Karpas-422 (cell line): ENCODE data around the gene RTF2. TPM values are rescaled to one million over a fixed set of nuclear protein-coding genes. Genes with fewer than 3 reads are reported as not detected.
A peak's percentile ranks its signal among the peaks of the same experiment; 100 is the strongest.

Experiments
- DNase-seq: peaks from one replicate; pipeline ENCODE4 v3.0.0-alpha.2; 2015
- H2AFZ ChIP-seq: fragments of 200-600 bp; sonication (generic); 2 replicates; pipeline ENCODE4 v1.6.1; 2014; ENCODE audit warnings: antibody characterized with exemption, low read length, mixed read lengths
- H3K27ac ChIP-seq: fragments of 200-600 bp; sonication (generic); 2 replicates; pipeline ENCODE4 v1.5.1; 2014; ENCODE audit warnings: mild to moderate bottlenecking, low read length, moderate library complexity
- H3K27me3 ChIP-seq: fragments of 200-600 bp; sonication (generic); 2 replicates; pipeline ENCODE4 v1.6.1; 2014; ENCODE audit warnings: low read length, mixed read lengths
- H3K36me3 ChIP-seq: fragments of 200-600 bp; sonication (generic); 2 replicates; pipeline ENCODE4 v1.6.1; 2014; ENCODE audit warnings: low read length, mixed read lengths; ENCODE audit not compliant: insufficient read depth
- H3K4me1 ChIP-seq: fragments of 200-600 bp; sonication (generic); 2 replicates; pipeline ENCODE4 v1.6.1; 2014; ENCODE audit warnings: mild to moderate bottlenecking, low read length, mixed read lengths
- H3K4me2 ChIP-seq: fragments of 200-600 bp; sonication (generic); 2 replicates; pipeline ENCODE4 v1.6.1; 2014; ENCODE audit warnings: low read length, low read depth, mild to moderate bottlenecking; ENCODE audit not compliant: poor library complexity, severe bottlenecking
- H3K4me3 ChIP-seq: fragments of 200-600 bp; sonication (generic); 2 replicates; pipeline ENCODE4 v1.5.1; 2014; ENCODE audit warnings: mild to moderate bottlenecking, antibody characterized with exemption, low read length, mixed read lengths
- H3K79me2 ChIP-seq: fragments of 200-600 bp; sonication (generic); 2 replicates; pipeline ENCODE4 v1.6.1; 2014; ENCODE audit warnings: mild to moderate bottlenecking, low read length, mixed read lengths
- H3K9ac ChIP-seq: fragments of 200-600 bp; sonication (generic); 2 replicates; pipeline ENCODE4 v1.6.0; 2014; ENCODE audit warnings: low read length
- H3K9me2 ChIP-seq: fragments of 200-600 bp; sonication (generic), shearing (Covaris generic); replicated peaks from 2 replicates; pipeline ENCODE4 v1.6.0; 2014; ENCODE audit warnings: mild to moderate bottlenecking, low read length, moderate library complexity; ENCODE audit not compliant: insufficient read depth
- H3K9me3 ChIP-seq: fragments of 300-700, 200-600 bp; sonication (generic); 2 replicates; pipeline ENCODE4 v1.6.1; 2014; ENCODE audit warnings: low read length, mixed read lengths
- H4K20me1 ChIP-seq: fragments of 200-600 bp; sonication (generic); 2 replicates; pipeline ENCODE4 v1.6.1; 2014; ENCODE audit warnings: mild to moderate bottlenecking, antibody characterized with exemption, low read length, low read depth; ENCODE audit not compliant: insufficient read depth
- total RNA-seq: library from RNA; depleted of rRNA; stranded (reverse); fragments of >200 nt; shearing (Covaris generic); gene quantifications from 2 replicates; pipeline ENCODE4 v1.2.3, GENCODE V29; 2014; ENCODE audit warnings: low replicate concordance; rRNA removed

Gene RTF2, protein sequence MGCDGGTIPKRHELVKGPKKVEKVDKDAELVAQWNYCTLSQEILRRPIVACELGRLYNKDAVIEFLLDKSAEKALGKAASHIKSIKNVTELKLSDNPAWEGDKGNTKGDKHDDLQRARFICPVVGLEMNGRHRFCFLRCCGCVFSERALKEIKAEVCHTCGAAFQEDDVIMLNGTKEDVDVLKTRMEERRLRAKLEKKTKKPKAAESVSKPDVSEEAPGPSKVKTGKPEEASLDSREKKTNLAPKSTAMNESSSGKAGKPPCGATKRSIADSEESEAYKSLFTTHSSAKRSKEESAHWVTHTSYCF
- total RNA-seq, result 43.3 and 46.0 TPM in 2 replicates

DNA sequence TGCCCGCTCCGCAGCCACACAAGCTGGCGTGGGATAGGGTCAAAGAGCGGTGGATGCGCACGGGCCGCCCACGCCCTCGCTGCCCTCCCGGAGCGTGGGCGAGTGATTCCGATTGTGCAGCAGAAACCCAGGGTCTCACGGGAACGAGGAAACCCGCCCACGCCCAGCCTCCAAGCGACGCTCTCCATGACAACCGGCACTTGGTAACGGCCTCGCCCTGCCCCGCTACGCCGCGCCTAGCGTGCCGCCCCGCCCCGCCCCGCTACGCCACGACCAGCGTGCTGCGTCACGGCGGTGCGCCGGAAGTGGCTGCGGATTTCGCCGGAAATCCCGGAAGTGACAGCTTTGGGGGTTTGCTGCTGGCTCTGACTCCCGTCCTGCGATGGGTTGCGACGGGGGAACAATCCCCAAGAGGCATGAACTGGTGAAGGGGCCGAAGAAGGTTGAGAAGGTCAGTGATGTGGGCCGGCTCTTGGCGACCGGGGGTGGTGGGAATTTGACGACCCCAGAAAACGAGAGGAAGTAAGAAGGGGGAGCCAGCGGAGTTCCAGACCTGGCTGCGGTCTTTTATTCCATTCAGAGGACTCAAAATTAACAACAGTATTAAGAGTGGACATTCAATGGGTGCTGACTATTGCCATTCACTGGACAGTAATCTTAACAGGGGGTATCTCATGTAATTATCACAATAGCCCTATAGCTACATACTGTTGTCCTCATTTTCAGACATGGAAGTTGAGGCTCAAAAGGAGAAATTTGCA, at the start of gene RTF2:
Gene RTF2, plus strand, starts transcription at position 312 of the 761 bp plus-strand sequence. Its CDS starts 71 bp downstream, at position 383.
- peaks cover 12% of the 10 kb centered on the region; the same call in 1 of the 2 replicates for H4K20me1 ChIP-seq
- no peaks in the 10 kb centered on the region for H3K9me3 ChIP-seq
- no peaks in the 10 kb centered on the region for H3K9me2 ChIP-seq
- peak within 1 kb of the TSS; percentile 88 for H3K9ac ChIP-seq
- DNase-seq, result peak; percentile 98
- peak within 1 kb of the TSS; percentile 94 for H3K4me3 ChIP-seq
- H3K36me3 ChIP-seq, result peaks cover 6% of the 10 kb centered on the region; the same call in 1 of the 2 replicates
- peak within 1 kb of the TSS; percentile 31 for H2AFZ ChIP-seq
- peaks cover 32% of the 10 kb centered on the region for H3K4me1 ChIP-seq
- H3K79me2 ChIP-seq, result peaks cover 46% of the 10 kb centered on the region
- H3K4me2 ChIP-seq, result peak within 1 kb of the TSS; percentile 95
- no peak within 1 kb of the TSS for H3K27ac ChIP-seq
- H3K27me3 ChIP-seq, result no peaks in the 10 kb centered on the region

DNA sequence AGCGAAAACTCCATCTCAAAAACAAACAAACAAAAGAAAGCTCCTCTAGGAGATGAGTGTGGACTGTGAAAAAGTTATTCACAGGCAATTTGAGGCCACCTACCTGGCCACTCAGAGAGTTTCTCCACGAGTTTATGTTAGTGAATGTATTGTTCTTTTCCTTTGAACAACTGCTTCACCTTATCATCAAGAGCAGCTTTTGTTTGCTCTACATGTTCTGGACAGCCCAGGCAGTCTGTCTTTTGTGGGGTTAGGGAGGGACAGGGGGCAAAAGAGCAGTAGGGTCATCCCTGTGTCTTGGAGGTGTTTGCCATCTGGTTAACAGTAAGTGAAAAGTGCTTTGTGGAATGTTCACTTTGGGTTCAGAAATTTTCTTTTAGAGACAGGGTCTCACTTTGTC, 48.4 kb upstream of the RTF2 start:
- Histone ChIP-seq H3K9me2 (no peaks in the 10 kb centered on the region), H3K79me2 (no peaks in the 10 kb centered on the region), H3K4me3 (no peak overlapping the region), H3K4me1 (no peaks in the 10 kb centered on the region), H3K9me3 (no peaks in the 10 kb centered on the region), H3K36me3 (no peaks in the 10 kb centered on the region), H3K4me2 (no peak overlapping the region), H2AFZ (no peak overlapping the region), H4K20me1 (no peaks in the 10 kb centered on the region), H3K27ac (no peak overlapping the region), H3K27me3 (no peaks in the 10 kb centered on the region), H3K9ac (no peak overlapping the region)
- no peak for DNase-seq

DNA sequence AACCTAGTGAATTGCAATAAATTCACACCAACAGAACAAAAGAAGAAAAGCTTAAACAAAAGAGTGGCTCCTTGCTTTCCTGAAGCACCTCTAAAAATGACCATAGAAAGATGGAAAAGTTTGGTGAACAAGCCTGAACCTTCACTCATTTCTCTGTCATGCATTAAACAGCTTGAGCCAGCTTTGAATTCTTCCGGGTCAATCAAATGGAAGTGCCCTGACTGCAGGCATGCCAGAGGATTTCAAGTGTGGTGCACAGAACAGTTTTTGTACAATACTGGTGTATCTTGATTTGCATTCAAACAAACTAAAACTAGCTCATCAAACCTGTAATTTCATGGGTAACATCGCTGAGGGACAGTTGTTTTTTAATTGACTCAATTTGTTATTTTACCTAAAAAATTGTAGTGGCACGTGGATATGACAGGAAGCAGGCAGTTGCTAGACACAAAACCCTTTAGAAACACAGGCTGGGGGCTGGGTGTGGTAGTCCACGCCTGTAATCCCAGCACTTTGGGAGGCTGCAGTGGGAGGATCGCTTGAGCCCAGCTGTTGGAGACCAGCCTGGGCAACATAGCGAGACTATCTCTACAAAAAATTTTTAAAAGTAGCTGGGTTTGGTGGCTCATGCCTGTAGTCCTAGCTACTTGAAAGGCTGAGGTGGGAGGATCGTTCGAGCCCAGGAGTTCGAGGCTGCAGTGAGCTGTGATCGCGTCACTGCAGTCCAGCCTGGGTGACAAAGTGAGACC, 47.3 kb upstream of the RTF2 start:
- Histone ChIP-seq H3K4me1 (no peaks in the 10 kb centered on the region), H3K27me3 (no peaks in the 10 kb centered on the region), H3K9ac (no peak overlapping the region), H3K27ac (no peak overlapping the region), H3K4me3 (no peak overlapping the region), H4K20me1 (no peaks in the 10 kb centered on the region), H3K79me2 (no peaks in the 10 kb centered on the region), H3K9me3 (no peaks in the 10 kb centered on the region), H2AFZ (no peak overlapping the region), H3K4me2 (no peak overlapping the region), H3K9me2 (no peaks in the 10 kb centered on the region), H3K36me3 (no peaks in the 10 kb centered on the region)
- no peak for DNase-seq

DNA sequence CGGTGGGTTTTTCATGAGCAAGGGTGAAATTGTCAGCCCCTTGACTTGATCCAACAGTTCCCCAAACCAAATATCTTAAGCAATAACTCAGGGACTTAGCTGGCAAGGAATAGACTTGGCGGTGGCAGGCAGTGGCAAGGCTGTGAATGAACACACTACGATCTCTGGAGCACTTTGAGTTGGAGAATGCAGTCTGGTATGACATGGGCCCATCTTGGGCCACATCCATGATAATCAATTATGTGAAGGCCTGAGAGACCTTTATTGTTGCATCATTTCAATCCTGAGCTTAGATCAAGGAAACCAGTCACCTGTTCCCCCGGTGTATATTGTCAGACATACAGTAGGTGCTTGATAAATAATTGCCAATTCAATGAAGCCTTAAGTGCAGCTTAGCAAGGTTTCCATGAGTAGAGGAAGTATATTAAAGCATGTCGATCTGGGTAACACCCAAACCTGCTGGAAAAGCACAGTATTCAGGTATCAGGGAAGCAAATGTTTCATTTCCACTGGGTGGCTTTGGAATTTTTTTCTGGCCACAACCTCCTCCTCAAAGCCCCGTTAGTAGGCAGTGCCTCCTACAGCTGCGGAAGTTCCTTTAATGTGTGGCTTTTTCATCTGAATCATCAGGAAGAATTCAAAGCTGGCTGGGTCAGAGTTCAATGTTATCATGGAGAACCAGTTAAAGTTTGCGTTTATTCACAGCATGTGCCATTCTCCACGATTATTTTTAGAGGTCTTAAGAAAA, 46.2 kb upstream of the RTF2 start:
- Histone ChIP-seq H3K36me3 (no peaks in the 10 kb centered on the region), H3K9me3 (no peaks in the 10 kb centered on the region), H3K9me2 (no peaks in the 10 kb centered on the region), H3K9ac (no peak overlapping the region), H3K27me3 (no peaks in the 10 kb centered on the region), H3K4me3 (no peak overlapping the region), H3K79me2 (no peaks in the 10 kb centered on the region), H2AFZ (no peak overlapping the region), H3K4me1 (no peaks in the 10 kb centered on the region), H3K27ac (no peak overlapping the region), H3K4me2 (no peak overlapping the region), H4K20me1 (no peaks in the 10 kb centered on the region)
- DNase-seq, result no peak

DNA sequence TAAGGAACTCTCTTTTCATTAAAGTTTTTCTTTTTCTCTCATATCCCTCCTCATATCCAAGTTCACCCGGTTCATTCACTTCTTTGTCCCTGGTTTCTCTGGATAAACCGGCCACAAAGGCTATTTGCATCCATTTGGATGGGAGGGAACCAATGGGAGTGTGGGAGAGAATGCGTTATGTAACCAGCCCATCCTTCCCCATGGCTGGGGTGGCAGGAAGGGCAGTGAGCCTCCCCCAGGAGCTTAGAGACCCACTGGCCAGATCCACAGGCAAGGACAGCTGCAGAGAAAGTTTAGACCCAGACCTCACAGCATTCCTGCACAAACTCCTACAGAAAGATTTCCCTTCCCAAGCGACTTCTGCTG, 45.6 kb upstream of the RTF2 start:
- Histone ChIP-seq H3K9me2 (no peaks in the 10 kb centered on the region), H3K27me3 (no peaks in the 10 kb centered on the region), H2AFZ (no peak overlapping the region), H4K20me1 (no peaks in the 10 kb centered on the region), H3K79me2 (no peaks in the 10 kb centered on the region), H3K4me3 (no peak overlapping the region), H3K4me1 (no peaks in the 10 kb centered on the region), H3K4me2 (no peak overlapping the region), H3K9ac (no peak overlapping the region), H3K27ac (no peak overlapping the region), H3K9me3 (no peaks in the 10 kb centered on the region), H3K36me3 (no peaks in the 10 kb centered on the region)
- DNase-seq, result no peak

DNA sequence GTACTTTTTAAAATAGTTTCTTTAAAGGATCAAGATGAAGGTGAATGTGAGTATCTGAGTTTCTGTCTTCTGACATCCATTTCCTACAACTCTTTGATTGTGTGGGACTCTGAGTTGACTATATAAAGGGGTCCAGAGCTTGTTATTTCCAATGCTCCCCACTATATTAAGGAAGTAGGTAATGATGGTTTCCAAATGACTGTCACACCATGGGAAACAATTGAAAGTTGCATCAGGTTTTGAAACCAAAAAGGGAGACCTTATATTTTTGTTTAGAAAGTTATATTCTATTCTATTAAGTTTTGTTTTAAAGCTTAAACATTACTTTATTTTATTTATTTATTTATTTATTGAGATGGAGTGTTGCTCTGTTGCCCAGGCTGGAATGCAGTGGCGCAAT, 45.2 kb upstream of the RTF2 start:
- no peaks in the 10 kb centered on the region for H3K9me2 ChIP-seq
- no peak overlapping the region for H3K27ac ChIP-seq
- H3K27me3 ChIP-seq, result no peaks in the 10 kb centered on the region
- H3K4me2 ChIP-seq, result no peak overlapping the region
- H3K9me3 ChIP-seq, result no peaks in the 10 kb centered on the region
- H4K20me1 ChIP-seq, result no peaks in the 10 kb centered on the region
- H3K36me3 ChIP-seq, result no peaks in the 10 kb centered on the region
- H2AFZ ChIP-seq, result no peak overlapping the region
- no peak for DNase-seq
- H3K9ac ChIP-seq, result no peak overlapping the region
- no peaks in the 10 kb centered on the region for H3K4me1 ChIP-seq
- H3K4me3 ChIP-seq, result no peak overlapping the region
- no peaks in the 10 kb centered on the region for H3K79me2 ChIP-seq

DNA sequence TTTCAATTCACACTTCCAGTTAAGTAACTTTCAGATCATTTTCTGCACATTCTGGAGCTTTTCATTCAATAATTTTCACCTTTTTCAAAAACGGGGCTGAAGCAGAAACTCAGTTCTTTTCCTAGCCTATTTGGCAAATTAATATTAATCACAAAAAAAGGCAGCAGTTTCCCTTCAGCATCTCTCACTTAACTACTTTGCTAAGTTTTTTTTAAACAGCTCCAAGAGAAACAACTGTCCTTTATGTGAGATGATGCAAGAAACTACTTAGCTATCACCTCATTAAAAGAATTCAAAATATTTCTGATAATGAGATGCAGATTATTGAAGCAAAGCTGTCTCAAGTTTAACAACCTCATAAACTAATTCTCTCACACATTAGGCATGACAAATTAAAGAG, 44.5 kb upstream of the RTF2 start:
- no peaks in the 10 kb centered on the region for H3K9me2 ChIP-seq
- DNase-seq, result no peak
- H4K20me1 ChIP-seq, result no peaks in the 10 kb centered on the region
- H3K4me2 ChIP-seq, result no peak overlapping the region
- H3K27me3 ChIP-seq, result no peaks in the 10 kb centered on the region
- H3K9ac ChIP-seq, result no peak overlapping the region
- H3K36me3 ChIP-seq, result no peaks in the 10 kb centered on the region
- no peaks in the 10 kb centered on the region for H3K79me2 ChIP-seq
- no peaks in the 10 kb centered on the region for H3K9me3 ChIP-seq
- H3K27ac ChIP-seq, result no peak overlapping the region
- H3K4me3 ChIP-seq, result no peak overlapping the region
- H3K4me1 ChIP-seq, result no peaks in the 10 kb centered on the region
- H2AFZ ChIP-seq, result no peak overlapping the region
